Measurements from ENCODE around the gene NOVA1.

NOVA1 gene

DNA sequence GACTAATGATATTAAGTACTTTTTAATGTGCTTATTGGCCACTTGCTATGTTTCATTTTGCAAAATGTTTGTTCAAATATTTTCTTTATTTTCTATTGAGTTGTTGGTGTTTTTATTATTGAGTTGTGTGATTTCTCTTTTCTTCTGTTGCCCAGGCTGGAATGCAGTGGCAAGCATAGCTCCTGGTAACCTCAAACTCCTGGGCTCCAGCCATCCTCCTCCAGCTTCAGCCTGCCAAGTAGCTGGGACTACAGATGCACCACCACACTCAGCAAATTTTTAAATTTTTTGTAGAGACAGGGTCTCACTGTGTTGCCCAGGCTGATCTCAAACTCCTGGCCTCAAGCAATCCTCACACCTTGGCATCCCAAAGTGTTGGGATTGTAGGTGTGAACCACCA is 199.2 kb downstream of the NOVA1 start:
- Histone ChIP-seq H3K9me3 (ENCODE audit: control insufficient read depth, insufficient read depth, low read length) (no peaks in the 10 kb centered on the region), H3K27me3 (ENCODE audit: control insufficient read depth, insufficient read depth, low read length) (no peaks in the 10 kb centered on the region), H3K36me3 (ENCODE audit: control insufficient read depth, insufficient read depth, low read length) (no peaks in the 10 kb centered on the region), H3K4me1 (ENCODE audit: control insufficient read depth, insufficient read depth, low read length) (peaks cover 11% of the 10 kb centered on the region), H3K4me3 (ENCODE audit: low read depth, low read length) (no peak overlapping the region), H3K9ac (ENCODE audit: low read depth, low read length) (no peak overlapping the region)
